Uterus (tissue), 4 donors: Measurements from ENCODE around the gene ZNF79. TPM values are rescaled to one million over a fixed set of nuclear protein-coding genes. Genes with fewer than 3 reads are reported as not detected.

Source experiments
- DNase-seq, 2 donors: peaks; one replicate each; pipeline ENCODE4 v3.0.0-alpha.2; 2019 to 2020
- H3K27ac ChIP-seq, 2 donors: fragments of 200-600 bp; sonication (generic); 1 replicate in 1 of 2; 2 replicates in 1 of 2; pipeline ENCODE4 v1.5.1; 2016 to 2018
- H3K27me3 ChIP-seq, 2 donors: fragments of 200-600 bp; sonication (generic); one replicate each; pipeline ENCODE4 v1.5.1; 2018 to 2019; ENCODE audit warnings: control low read depth in 1 of 2
- H3K36me3 ChIP-seq, 2 donors: fragments of 200-600 bp; sonication (generic); one replicate each; pipeline ENCODE4 v1.5.1; 2019; ENCODE audit warnings: control low read depth in 1 of 2
- H3K4me1 ChIP-seq, 2 donors: fragments of 200-600 bp; sonication (generic); one replicate each; pipeline ENCODE4 v1.5.1; 2018 to 2019; ENCODE audit warnings: control low read depth in 1 of 2
- H3K4me3 ChIP-seq, 2 donors: fragments of 200-600 bp; sonication (generic); 1 replicate in 1 of 2; 2 replicates in 1 of 2; pipeline ENCODE4 v1.5.1; 2018 to 2019; ENCODE audit warnings: mild to moderate bottlenecking in 1 of 2
- H3K9me3 ChIP-seq, 2 donors: fragments of 200-600 bp; sonication (generic); one replicate each; pipeline ENCODE4 v1.5.1; 2019; ENCODE audit warnings: control low read depth in 1 of 2
- CTCF ChIP-seq, 4 experiments: fragments of 200-600 bp in 2 of 4; fragments of 450-650 bp in 2 of 4; sonication (generic) in 2 of 4; IDR thresholded peaks; one replicate each; pipeline ENCODE4 v1.5.1; 2016 to 2019; ENCODE audit warnings: antibody characterized with exemption in 4 of 4, mild to moderate bottlenecking in 2 of 4, moderate library complexity in 1 of 4
- POLR2A ChIP-seq, 2 donors: fragments of 450-650 bp; IDR thresholded peaks; one replicate each; pipeline ENCODE4 v1.6.1; 2016; ENCODE audit warnings: antibody characterized with exemption in 2 of 2, mild to moderate bottlenecking in 1 of 2, moderate library complexity in 1 of 2
- intact Hi-C: fragments of 100-400 bp; cut with DNase I; formaldehyde crosslinking; loops from one replicate; pipeline ENCODE4 v1.15.1; 2023; ENCODE audit warnings: low total_unique reads
- total RNA-seq, 4 donors: library from RNA; depleted of rRNA in 3 of 4; stranded (reverse); fragments of >200 nt in 3 of 4; gene quantifications; one replicate each; pipeline versions ENCODE4 v1.1.0 to v1.2.4, GENCODE V29; 2014 to 2023
- donor health status: DM: yes; HTN: yes; CAD: no.

Gene ZNF79
- total RNA-seq, 4 donors from 2014 or later = 3.8 to 14.1 (median 13.4) TPM

- Histone ChIP-seq H3K9me3 (no peaks in the 10 kb centered on the region), H3K36me3 (no peaks in the 10 kb centered on the region), H3K27me3 (no peaks in the 10 kb centered on the region), H3K4me3 (no peak overlapping the region), H3K27ac (no peak overlapping the region), H3K4me1 (peaks cover 0 to under 1% of the 10 kb centered on the region in 2 donors)
- no peak for TF ChIP-seq CTCF (IDR thresholded peaks at IDR 0.05)
- TF ChIP-seq POLR2A (IDR thresholded peaks at IDR 0.05) = no peak
- no peak for DNase-seq
- intact Hi-C loops = no loop called here
These were observed 6.8 kb upstream of the ZNF79 start for GRCh38 chr9:127417131-127418036.

- no peak overlapping the region for H3K27ac ChIP-seq
- H3K4me1 ChIP-seq = peaks cover 3 to 7% of the 10 kb centered on the region in 2 donors
- no peaks in the 10 kb centered on the region for H3K9me3 ChIP-seq
- DNase-seq = no peak
- intact Hi-C loops = no loop called here
- H3K27me3 ChIP-seq = no peaks in the 10 kb centered on the region
- no peaks in the 10 kb centered on the region for H3K36me3 ChIP-seq
- TF ChIP-seq CTCF (IDR thresholded peaks at IDR 0.05) = no peak
- no peak for TF ChIP-seq POLR2A (IDR thresholded peaks at IDR 0.05)
- no peak overlapping the region for H3K4me3 ChIP-seq
These were observed 6.1 kb upstream of the ZNF79 start for GRCh38 chr9:127418037-127418471.

DNA sequence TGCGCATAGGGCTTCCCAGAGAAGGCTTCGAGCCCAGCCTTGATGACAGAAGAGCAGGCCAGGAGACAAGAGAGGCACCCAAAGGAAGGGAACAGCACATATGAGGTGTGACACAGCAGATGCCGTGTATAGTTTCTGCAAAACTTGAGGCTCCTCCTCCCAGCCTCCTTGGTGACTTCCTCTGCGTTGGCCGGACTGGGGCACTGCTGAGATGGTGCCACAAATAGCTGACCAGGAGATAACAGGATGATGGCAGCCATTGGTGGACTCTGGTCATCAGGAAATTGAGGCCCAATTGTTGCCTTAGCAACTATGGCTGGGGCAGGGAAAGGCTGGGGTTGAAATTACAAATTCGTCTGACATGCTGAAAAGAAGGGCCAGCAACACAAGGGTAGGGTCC lies 4.8 kb upstream of the ZNF79 start:
- Histone ChIP-seq H3K9me3 (no peaks in the 10 kb centered on the region), H3K4me3 (no peak overlapping the region), H3K27me3 (no peaks in the 10 kb centered on the region), H3K27ac (no peak overlapping the region), H3K36me3 (no peaks in the 10 kb centered on the region), H3K4me1 (peaks cover 5 to 11% of the 10 kb centered on the region in 2 donors)
- DNase-seq = no peak
- no peak for TF ChIP-seq CTCF (IDR thresholded peaks at IDR 0.05)
- no peak for TF ChIP-seq POLR2A (IDR thresholded peaks at IDR 0.05)
- intact Hi-C loops = no loop called here

- intact Hi-C loops = no loop called here
- H3K9me3 ChIP-seq = no peaks in the 10 kb centered on the region
- no peaks in the 10 kb centered on the region for H3K36me3 ChIP-seq
- H3K4me3 ChIP-seq = no peak overlapping the region
- TF ChIP-seq POLR2A (IDR thresholded peaks at IDR 0.05) (no peak), CTCF (IDR thresholded peaks at IDR 0.05) (no peak)
- DNase-seq = no peak
- H3K27ac ChIP-seq = no peak overlapping the region
- no peaks in the 10 kb centered on the region for H3K27me3 ChIP-seq
- peaks cover 5 to 11% of the 10 kb centered on the region in 2 donors for H3K4me1 ChIP-seq
These were observed 3.1 kb upstream of the ZNF79 start for GRCh38 chr9:127421057-127421456.

DNA sequence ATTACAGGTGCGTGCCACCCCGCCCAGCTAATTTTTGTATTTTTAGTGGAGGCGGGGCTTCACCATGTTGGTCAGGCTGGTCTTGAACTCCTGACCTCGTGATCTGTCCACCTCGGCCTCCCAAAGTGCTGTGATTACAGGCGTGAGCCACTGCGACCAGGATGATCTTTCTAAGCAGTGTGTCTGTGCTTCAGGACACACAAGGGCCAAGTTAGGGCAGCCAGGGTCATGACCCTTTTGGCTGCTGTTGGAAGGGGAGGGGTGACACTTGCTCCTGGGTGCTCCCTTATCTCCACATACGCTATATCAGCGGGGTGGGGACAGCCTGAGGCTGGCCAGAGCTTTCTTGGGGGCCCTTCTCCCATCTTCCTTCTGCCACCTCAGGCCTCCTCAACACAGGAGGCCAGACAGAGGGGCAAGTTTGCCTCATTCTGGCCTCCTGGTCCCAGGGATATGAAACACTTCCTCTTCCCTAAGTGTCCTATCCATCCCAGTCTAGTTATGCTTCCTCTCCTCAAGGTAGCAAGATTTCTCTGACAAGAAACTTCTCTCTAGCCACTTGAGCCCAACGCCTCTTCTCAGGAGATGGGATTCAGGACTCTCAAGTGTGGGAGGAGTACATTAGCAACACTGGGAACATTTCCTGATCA lies 1.9 kb upstream of the ZNF79 start:
- Histone ChIP-seq H3K27ac (peak overlapping the region in 1 of 2 donors; percentile 93), H3K4me3 (no peak overlapping the region), H3K4me1 (peaks cover 5 to 11% of the 10 kb centered on the region in 2 donors), H3K27me3 (no peaks in the 10 kb centered on the region), H3K36me3 (no peaks in the 10 kb centered on the region), H3K9me3 (no peaks in the 10 kb centered on the region)
- intact Hi-C loops = no loop called here
- no peak for DNase-seq
- no peak for TF ChIP-seq CTCF (IDR thresholded peaks at IDR 0.05)
- TF ChIP-seq POLR2A (IDR thresholded peaks at IDR 0.05) = no peak
